A549 treated with Mapracorat at 1 μM for 4 hours (cell line): ENCODE results near the gene OR8B12. TPM values are rescaled to one million over a fixed set of nuclear protein-coding genes. Genes with fewer than 3 reads are reported as not detected.

Experiments used
- total RNA-seq: library from RNA; stranded (reverse); fragments of 200-300 nt; extraction: Qiagen RNA extraction; gene quantifications from 5 replicates; pipeline ENCODE4 v1.2.3, GENCODE V29; 2022

Gene OR8B12
- not detected in 5 replicates for total RNA-seq

GRCh38 chr11:124543554-124543953, at the start of gene OR8B12:
TSS of gene OR8B12 (minus strand) at chr11:124543654. CDS start at chr11:124543654, 0 bp downstream.

GRCh38 chr11:124569697-124570096, 26.2 kb upstream of the OR8B12 start, which contains the start of gene OR8A1:
TSS of gene OR8A1 (plus strand) at chr11:124569997. CDS start at chr11:124570120, 123 bp downstream.

Other genes with a start within 250 kb of the OR8B12 start
- gene OR8D1, start 229.7 kb downstream of the OR8B12 start, total RNA-seq: not detected in 5 replicates
- gene OR8D2, start 223.5 kb downstream of the OR8B12 start, total RNA-seq: not detected in 5 replicates
- gene OR8B2, start 159.2 kb downstream of the OR8B12 start, total RNA-seq: not detected in 5 replicates
- gene OR8B3, start 144.6 kb downstream of the OR8B12 start, total RNA-seq: not detected in 5 replicates
- not detected in 5 replicates for gene OR8B4, start 118.8 kb downstream of the OR8B12 start, total RNA-seq
- not detected in 5 replicates for gene OR8B8, start 98.0 kb downstream of the OR8B12 start, total RNA-seq
- not detected in 5 replicates for gene OR8A1, start 26.3 kb upstream of the OR8B12 start, total RNA-seq
- gene PANX3, start 67.8 kb upstream of the OR8B12 start, total RNA-seq: not detected in 5 replicates
- gene TBRG1, start 79.2 kb upstream of the OR8B12 start, total RNA-seq: 15.7 to 18.2 TPM (median 16.2 TPM) in 5 replicates
- gene SIAE, start 130.1 kb upstream of the OR8B12 start, total RNA-seq: 13.0 to 17.2 TPM (median 14.6 TPM) in 5 replicates
- 16.6 to 30.9 TPM (median 18.9 TPM) in 5 replicates for gene SPA17, start 130.2 kb upstream of the OR8B12 start, total RNA-seq
- 6.4 to 10.9 TPM (median 9.7 TPM) in 5 replicates for gene NRGN, start 196.3 kb upstream of the OR8B12 start, total RNA-seq
- not detected in 5 replicates for gene VSIG2, start 208.6 kb upstream of the OR8B12 start, total RNA-seq
- gene ESAM, start 218.6 kb upstream of the OR8B12 start, total RNA-seq: 10.9 to 15.1 TPM (median 13.5 TPM) in 5 replicates